ENCODE data around the gene PDS5B.
A peak's percentile ranks its signal among the peaks of the same experiment; 100 is the strongest.
"Not testable (repeated sequence)": the region's sequence is repeated elsewhere in the genome, so short reads cannot be mapped to it uniquely, and the experiment has no call there.

PDS5B gene, protein sequence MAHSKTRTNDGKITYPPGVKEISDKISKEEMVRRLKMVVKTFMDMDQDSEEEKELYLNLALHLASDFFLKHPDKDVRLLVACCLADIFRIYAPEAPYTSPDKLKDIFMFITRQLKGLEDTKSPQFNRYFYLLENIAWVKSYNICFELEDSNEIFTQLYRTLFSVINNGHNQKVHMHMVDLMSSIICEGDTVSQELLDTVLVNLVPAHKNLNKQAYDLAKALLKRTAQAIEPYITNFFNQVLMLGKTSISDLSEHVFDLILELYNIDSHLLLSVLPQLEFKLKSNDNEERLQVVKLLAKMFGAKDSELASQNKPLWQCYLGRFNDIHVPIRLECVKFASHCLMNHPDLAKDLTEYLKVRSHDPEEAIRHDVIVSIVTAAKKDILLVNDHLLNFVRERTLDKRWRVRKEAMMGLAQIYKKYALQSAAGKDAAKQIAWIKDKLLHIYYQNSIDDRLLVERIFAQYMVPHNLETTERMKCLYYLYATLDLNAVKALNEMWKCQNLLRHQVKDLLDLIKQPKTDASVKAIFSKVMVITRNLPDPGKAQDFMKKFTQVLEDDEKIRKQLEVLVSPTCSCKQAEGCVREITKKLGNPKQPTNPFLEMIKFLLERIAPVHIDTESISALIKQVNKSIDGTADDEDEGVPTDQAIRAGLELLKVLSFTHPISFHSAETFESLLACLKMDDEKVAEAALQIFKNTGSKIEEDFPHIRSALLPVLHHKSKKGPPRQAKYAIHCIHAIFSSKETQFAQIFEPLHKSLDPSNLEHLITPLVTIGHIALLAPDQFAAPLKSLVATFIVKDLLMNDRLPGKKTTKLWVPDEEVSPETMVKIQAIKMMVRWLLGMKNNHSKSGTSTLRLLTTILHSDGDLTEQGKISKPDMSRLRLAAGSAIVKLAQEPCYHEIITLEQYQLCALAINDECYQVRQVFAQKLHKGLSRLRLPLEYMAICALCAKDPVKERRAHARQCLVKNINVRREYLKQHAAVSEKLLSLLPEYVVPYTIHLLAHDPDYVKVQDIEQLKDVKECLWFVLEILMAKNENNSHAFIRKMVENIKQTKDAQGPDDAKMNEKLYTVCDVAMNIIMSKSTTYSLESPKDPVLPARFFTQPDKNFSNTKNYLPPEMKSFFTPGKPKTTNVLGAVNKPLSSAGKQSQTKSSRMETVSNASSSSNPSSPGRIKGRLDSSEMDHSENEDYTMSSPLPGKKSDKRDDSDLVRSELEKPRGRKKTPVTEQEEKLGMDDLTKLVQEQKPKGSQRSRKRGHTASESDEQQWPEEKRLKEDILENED (N-terminal part only)

DNA sequence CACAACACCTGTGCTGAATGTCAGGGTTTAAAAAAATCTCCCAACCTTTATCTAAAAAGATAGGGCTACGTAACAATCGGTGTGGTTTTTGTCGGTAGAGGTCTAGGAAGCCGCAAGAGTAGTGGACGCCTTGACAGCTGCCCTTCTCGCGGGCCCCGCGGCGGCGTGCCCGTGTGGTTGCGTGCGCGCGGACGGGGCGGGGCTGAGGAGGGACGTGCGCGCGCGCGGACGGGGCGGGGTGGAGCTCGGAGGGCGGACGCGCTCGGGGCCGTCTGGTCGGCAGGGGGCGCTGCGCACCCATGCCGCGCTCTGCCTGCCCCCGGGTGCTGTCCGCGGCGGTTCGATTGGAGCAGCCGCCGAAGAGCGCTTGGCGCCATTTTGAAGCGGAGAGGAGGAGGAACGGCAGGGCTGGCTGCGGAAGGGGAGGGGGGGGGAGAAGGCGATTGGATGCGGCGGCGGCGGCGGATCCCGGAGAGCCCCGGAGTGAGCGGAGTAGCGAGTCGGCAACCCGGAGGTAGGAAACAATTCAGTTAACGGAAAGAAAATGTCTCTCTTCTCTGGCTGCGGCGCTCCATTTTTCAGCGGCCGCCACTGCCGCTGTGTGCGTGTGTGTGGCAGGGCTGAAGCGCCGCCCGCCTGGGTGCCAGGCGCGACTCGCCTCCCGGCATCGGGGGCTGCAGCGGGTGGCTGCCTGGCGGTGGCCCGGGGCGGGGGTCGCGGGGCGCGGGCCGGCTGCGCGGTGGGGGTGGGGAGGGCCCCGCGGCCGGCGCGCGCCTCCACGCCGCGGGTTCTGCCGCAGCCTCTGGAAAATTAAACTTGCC is at the start of gene PDS5B:
Gene PDS5B, plus strand, starts transcription at position 373 of the 821 bp plus-strand sequence. CDS start 62,321 bp downstream, outside the sequence.
- DNase-seq: peak; percentile 64

DNA sequence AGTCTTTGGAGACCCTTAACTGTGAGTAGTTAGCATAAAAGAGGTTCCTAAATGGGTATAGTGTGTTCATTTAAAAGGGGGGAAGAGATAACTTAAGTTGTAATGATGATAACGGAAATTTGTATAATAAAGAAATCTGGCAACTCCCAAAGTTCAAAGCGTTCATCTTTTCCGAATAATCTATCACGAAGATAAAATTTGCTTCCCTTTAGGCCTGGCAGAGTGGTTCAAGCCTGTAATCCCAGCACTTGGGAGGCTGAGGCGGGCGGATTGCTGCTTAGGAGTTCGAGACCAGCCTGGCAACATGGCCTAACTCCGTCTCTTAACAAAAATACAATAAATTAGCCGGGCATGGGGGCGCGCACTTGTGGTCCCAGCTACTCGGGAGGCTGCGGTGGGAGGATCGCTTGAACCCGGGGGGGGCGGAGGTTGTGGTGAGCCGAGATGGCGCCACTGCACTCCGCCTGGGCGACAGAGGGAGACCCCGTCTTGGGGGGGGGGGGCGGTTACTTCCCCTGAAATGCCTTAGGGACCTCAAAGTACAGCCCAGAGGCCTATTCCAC is 48.6 kb upstream of the PDS5B start:
- DNase-seq: no peak

DNA sequence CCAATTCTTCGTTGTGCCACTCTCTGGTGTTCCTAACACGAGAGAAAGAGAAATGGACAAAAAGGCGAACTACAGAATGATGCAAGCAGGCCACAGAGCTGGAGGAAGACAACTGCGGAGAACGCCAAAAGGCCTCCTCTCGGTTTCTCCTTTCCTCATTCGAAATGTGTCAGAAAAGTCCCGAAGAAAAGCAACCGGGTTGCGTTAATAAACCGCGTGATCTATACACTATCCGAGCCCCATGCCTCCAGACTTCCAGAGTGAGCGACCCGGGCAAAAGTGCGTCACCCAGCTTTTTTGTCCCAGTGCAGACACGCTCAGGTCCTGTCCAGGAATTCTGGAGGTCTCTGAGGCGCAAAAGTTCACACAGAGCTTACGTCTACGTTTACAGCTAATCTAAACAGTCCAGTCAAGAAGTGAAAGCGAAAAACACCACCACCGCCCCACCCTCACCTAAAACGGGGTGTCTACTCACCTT is 48.1 kb upstream of the PDS5B start:
- DNase-seq: no peak

DNA sequence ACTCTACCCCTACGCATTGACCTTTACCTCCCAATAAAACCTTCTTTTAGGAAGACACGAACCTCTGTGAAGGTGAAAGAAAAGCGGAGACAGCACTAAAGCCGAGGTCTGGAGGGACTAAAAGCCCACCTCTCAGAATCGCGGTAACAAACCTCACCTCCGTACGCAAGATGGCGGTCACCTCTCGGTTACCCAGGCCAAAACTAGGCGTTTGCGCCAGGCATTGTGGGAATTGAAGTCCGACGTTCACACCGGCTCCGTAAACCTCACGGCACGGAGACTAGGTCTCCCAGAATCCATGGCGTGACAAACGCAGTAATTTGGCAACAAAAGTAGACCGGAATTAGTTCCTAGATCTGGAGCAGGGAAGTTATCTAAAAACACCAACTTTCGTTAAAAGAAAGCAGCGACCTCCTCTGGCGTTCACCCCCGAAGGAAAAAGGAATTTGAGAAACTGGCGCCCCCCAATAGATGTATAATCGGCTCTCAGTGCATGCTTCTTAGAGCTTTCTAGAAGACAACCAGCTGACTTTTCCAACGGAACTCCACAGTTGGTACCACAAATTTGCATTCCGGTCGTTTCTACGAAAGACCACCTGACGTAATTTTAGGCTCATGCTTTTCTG is 47.5 kb upstream of the PDS5B start, which contains the start of gene N4BP2L2:
Gene N4BP2L2, minus strand, starts transcription at position 175 of the 626 bp plus-strand sequence. CDS start 1,768 bp downstream, outside the sequence.
- DNase-seq: peak; percentile 95

DNA sequence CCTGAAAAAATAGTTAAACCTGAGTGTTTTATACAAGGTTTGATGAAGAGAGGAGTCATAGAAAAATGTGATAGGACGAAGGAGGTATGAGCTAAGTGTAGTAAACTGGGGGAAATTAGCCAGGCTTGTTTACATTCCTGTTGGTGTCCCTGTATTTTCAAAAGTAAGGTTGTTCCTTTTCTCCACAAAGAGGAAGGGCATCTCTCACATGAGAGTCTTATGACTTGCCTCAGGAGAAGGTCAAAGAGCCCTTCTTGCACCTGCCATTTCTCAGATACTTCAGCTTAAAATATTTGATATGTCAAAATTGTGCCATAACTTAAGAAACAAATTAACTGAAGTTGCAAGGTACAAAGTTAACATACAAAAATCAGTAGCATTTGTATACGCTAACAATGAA is 44.0 kb upstream of the PDS5B start:
- no peak for DNase-seq

DNA sequence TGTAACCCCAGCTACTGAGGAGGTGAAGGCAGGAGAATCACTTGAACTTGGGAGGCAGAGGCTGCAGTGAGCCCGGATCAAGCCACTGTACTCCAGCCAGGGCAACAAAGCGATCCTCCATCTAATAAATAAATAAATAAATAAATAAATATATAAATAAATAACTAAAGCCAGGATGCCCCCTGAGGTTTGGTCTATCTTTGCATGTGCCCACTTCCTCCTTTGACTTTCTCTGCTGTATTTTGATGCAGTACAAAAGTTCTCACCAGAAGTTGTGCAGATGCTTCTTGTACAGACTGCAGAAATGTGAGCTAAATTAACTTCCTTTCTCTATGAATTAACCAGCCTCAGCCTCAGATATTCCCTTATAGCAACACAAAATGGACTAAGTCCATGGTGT is 41.2 kb upstream of the PDS5B start:
- no peak for DNase-seq

DNA sequence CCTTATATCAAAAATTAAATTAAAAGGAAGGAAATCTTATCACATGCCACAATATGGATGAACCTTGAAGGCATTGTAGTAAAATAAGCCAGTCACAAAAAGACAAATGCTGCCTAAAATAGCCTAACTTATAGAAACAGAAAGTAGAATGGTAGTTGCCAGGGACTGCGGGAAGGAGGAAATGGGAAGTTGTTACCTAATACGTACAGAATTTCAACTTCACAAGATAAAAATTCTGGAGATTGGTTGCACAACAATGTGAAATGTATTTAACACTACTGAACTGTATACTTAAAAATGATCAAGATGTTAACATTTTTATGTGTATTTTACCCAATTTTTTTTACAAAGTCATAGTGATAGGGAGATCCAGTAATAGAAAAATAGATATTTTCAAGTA is 37.4 kb upstream of the PDS5B start:
- no peak for DNase-seq

DNA sequence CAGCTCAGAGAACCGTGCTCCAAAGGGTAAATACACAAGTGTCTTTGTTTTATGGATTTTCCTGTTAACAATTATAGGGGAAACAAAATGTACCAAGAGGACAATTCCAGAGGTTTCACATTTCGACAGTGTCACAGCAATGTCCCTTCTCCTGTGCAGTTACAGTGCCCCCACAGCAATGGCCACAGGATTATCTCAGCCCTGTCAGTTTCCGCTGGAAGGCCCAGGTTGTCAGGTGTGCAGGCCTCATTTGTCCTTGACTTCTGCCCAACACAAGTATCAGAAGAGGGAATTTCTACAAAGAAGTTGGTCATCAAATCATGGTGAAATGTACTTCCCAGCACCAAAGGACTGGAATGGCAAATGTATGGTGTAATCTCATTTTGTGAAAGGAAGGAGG is 36.5 kb upstream of the PDS5B start:
- DNase-seq: no peak

DNA sequence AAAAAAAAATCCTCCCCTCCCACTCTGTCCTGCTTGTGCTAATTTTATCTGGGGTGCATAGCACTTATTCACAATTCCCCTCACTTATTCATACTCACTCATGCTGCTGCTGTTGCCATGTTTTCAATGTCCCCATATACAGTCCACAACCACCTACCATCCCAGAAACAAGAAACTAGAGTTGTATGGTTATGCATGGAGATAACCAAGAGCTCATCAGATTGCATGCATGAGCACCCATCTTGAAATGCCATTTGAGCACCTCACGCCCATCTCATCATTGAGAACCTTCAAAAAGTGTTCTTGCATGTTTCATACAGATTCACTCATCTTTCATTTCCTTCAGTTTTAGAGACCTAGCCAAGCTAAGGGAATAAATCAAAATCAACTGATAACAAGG is 32.5 kb upstream of the PDS5B start:
- no peak for DNase-seq

DNA sequence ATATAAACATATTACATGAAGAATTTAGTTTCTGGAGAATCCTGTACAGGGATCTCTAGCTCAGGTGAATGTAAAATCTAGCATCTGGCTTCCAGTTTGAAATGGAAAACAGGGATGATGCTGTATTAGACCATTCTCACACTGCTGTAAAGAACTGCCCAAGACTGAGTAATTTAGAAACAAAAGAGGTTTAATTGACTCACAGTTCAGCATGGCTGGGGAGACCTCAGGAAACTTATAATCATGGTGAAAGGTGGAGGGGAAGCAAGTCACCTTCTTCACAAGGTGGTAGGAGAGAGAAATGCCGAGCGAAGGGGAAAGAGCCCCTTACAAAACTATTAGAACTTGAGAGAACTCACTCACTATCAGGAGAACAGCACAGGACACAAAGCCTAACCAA is 30.6 kb upstream of the PDS5B start:
- DNase-seq: no peak

DNA sequence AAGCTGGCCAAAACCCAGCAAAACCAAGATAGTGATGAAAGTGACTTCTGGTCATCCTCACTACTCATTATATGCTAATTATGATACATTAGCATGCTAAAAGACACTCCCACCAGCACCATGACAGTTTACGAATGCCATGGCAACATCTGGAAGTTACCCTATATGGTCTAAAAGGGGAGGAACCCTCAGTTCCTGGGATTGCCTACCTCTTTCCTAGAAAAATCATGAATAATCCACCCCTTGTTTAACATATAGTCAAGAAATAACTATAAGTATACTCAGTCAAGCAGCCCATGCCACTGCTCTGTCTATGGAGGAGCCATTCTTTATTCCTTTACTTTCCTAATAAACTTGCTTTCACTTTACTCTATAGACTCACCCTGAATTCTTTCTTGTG is 25.4 kb upstream of the PDS5B start:
- not testable (repeated sequence) for DNase-seq

DNA sequence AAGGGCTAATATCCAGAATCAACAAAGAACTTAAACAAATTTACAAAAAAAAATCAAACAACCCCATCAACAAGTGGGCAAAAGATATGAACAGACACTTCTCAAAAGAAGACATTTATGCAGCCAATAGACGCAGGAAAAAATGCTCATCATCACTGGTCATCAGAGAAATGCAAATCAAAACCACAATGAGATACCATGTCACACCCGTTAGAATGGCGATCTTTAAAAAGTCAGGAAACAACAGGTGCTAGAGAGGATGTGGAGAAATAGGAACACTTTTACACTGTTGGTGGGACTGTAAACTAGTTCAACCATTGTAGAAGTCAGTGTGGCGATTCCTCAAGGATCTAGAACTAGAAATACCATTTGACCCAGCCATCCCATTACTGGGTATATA is 10.6 kb upstream of the PDS5B start:
- not testable (repeated sequence) for DNase-seq

DNA sequence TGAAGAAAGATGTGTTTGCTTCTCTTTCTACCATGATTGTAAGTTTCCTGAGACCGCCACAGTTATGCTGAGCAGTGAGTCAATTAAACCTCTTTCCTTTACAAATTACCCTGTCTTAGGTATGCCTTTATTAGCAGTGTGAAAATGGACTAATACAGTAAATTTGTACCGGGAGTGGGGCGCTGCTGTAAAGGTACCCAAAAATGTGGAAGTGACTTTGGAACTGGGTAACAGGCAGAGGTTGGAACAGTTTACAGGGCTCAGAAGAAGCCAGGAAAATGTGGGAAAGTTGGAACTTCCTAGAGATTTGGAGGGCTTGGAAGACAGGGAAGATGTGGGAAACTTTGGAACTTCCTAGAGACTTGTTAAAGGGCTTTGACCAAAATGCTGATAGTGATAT is 9.2 kb upstream of the PDS5B start:
- DNase-seq: no peak

DNA sequence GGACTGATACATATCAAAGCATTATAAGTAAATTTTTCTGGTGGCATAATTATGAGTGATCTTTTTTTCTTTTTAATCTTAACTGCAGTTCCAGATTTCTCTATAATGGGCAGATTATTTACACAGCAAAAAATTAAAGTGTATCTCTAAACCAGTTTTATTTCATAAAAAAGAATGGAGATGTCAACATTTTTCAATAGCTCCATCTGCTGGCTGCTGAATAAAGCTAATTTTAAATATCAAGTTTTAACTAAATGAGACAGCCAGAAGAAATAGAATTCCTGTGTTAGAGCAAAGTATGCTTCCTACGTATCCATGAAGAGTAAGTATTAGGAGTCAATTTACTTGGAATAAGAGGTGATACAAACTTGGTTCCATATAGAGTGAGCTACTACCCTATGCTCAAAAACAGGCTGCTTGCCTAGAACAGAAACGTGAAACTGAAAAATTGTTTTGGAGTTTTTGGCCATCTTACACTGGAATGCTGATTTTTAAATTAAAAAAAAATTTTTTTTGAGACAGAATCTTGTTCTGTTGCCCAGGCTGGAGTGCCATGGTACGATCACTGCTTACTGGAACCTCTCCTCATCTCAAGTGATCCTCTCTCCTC is 5.0 kb upstream of the PDS5B start:
- peak; percentile 13 for DNase-seq

DNA sequence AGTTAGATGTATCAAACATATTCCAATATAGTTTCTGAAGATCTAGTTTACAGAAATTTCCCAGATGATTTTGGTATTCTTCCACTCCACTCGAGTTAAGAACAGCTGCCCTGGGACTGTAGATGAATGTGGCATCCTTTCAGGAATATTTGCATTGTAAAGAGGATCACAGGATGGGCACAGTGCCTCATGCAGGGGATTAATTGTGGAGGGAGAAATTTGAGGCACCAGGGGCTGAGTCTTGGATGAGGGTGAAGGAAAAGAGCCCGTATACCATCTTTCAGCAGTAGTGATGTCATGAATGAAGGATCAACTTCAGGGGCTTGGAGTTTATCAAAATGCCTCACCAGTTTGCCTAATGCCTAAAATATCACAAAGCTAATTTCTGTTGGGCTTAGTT is 4.0 kb upstream of the PDS5B start:
- no peak for DNase-seq

DNA sequence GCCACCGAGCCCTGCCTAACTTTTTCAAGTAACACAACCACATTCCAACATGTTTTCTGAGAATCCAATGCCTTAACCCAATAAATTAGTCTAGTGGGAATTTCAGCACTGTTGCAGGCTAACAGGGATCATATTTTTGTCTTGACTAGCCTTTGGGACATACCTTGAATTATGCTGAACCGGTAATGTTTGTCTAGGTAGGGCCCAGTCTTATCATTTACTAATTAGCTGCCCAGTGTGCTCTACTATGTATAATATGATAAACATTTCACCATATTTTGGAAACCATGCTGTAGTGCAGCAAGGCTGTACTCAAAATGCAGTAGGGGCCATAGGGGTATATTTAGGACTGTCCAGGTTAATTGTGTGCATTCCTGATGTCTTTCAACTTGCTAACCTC is 3.3 kb upstream of the PDS5B start:
- DNase-seq: no peak

DNA sequence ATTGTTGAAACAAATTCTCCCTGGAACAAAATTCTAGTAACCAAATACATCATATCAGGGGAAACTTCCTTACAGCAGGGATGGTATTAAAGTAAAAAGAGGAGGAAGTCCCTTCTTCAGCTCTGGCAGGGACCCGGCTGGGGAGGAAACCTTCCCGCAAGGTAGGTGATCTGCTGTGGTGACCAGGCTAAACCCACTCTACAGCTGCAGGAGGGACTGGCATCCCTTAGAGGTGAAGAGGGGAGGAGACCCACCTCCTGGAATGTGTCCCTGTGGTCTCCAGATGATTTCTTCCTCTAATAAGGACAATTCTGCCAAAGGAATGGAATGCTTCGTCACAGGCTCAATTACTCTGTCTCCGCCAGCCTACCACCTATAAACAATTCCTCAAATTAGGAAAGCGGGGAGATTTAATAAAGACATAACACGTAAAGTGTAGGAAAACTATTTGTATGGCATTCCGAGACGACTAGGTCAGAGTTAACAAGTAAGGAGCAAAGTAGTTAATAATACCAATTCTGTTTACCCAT is 637 bp upstream of the PDS5B start:
- DNase-seq: no peak

DNA sequence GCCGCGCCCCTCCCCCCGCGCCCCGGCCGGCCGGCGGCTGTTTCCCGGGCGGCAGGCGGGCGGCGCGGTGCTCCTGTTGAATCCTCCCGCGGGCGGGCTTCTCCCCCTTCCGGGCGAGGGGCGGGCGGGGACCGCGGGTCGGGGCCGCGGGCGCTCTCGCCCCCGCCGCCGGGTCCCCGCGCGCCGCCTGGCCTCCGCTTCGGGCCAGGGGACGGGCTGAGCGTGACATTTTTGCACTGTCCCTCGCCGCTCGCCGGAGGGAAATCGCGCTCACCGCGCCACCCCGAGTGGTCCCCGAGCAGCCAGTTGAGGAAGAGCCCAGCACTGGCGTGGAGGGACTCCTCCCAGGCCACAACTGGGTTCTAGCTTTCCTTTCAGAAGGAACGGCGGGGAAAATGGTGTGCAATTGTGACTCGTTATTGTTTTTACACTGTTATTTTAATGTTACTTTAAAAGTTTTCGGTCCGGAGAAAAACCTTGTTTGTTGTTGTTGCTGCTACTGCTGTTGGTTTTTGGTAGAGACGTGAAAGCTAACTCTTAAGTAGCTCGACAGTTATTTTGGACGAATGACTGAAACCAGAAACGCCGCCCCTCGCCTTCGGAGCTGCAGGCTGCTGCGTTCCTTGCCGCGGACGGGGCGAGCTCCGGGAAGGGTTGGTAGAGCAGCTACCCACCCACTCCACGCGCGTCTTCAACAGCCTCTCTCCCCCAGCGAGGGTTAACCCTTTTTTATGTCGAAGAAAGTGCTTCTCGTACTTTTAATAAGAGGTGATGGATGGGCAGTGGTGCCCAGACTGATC is 959 bp downstream of the PDS5B start:
- peak; percentile 8 for DNase-seq

DNA sequence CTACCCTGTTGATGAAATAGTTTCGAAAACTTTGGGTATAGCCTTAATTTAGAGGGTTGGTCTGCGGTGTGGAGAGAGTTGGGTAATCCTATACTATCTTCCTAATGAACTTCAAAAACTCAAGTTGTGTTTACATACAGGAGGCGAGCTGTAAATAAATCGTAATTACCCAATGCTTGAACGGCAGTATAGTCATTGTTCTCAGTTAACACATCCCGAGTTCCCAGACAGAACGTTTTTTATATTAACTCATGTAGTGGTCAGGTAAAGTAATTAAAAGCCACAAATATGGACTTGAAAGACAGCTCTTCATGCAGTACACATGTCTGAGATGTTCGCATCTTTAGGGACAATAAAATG is 1.5 kb downstream of the PDS5B start:
- DNase-seq: no peak

DNA sequence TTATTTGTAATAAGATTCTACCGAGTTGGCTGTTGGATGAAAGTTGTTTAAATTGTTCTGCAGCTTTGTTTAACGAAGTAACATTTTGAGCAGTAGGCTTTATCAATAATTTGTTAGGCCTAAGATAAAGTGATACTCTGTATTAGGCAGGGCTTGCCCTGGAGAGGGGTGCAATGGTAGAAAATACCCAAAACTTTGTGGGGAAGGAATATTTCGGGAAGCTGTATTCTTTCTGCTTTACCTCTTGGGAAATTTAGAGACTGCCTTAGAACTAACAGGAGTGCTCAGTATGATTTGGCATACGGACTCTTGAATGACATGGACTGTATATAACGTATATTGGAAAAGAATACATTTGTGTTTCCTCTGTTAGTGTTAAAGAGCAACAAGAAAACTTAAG is 2.5 kb downstream of the PDS5B start:
- no peak for DNase-seq

Measured in NCI-H1694 (cell line).